IPS-20b (cell line): Measurements from ENCODE around the gene GARIN5B.
"Not testable (repeated sequence)": the region's sequence is repeated elsewhere in the genome, so short reads cannot be mapped to it uniquely, and the experiment has no call there.

Source experiments
- H3K27ac ChIP-seq: one replicate; pipeline ENCODE4 v1.5.1; 2013; ENCODE audit warnings: low read length
- H3K27me3 ChIP-seq: 2 replicates; pipeline ENCODE4 v1.6.1; 2013; ENCODE audit warnings: mild to moderate bottlenecking, low read length, inconsistent platforms; ENCODE audit not compliant: insufficient read depth
- H3K36me3 ChIP-seq: 2 replicates; pipeline ENCODE4 v1.6.1; 2013; ENCODE audit warnings: low read depth, mild to moderate bottlenecking, inconsistent platforms, low read length, moderate library complexity; ENCODE audit not compliant: insufficient read depth
- H3K4me1 ChIP-seq: 2 replicates; pipeline ENCODE4 v1.6.1; 2013; ENCODE audit warnings: mild to moderate bottlenecking, control low read depth, inconsistent platforms, low read length, moderate library complexity; ENCODE audit not compliant: insufficient read depth
- H3K4me3 ChIP-seq: 2 replicates; pipeline ENCODE4 v1.5.1; 2013; ENCODE audit warnings: mild to moderate bottlenecking, low read length, inconsistent platforms
- H3K9ac ChIP-seq: 2 replicates; pipeline ENCODE4 v1.6.1; 2013; ENCODE audit warnings: low read depth, mild to moderate bottlenecking, inconsistent platforms, low read length, moderate library complexity
- H3K9me3 ChIP-seq: 2 replicates; pipeline ENCODE4 v1.6.1; 2013; ENCODE audit warnings: mild to moderate bottlenecking, low read depth, low read length, inconsistent platforms; ENCODE audit not compliant: insufficient read depth

GARIN5B gene

DNA sequence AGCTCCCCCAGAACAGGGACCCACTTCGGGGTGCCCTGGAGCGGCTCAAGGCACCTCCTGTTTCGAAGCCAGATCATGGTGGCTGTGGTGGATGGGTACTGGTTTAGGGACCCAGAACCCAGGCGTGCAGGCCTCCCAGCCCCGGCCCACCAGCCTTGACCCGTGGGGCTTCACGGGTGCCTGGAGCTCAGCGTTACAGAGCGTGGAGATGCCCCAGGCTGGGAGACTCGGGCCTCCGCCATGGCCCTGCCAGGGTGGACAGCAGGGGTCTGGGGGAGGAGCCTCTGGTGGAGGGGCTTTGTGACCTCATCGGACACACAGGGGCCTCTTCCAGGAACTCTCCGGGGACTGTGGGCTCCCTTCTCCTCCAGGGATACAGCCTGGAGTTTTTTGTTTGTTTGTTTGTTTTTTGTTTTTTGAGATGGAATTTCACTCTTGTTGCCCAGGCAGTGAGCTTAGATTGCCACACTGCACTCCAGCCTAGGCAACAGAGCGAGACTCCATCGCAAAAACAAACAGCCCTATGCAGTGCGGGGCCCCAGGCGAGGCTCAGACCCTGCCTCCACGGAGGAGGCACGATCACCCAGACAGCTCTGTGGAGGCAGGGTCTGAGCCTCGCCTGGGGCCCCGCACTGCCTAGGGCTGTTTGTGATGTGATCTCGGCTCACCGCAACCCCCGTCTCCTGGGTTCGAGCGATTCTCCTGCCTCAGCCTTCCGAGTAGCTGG lies at the start of gene GARIN5B:
Gene GARIN5B, minus strand, starts transcription at position 271 of the 727 bp plus-strand sequence. Its CDS starts 194 bp downstream, at position 77.
- peaks cover 30% of the 10 kb centered on the region for H3K27me3 ChIP-seq
- no peak within 1 kb of the TSS for H3K4me3 ChIP-seq
- H3K27ac ChIP-seq, result no peak within 1 kb of the TSS
- H3K9me3 ChIP-seq, result no peaks in the 10 kb centered on the region
- H3K9ac ChIP-seq, result no peak within 1 kb of the TSS
- no peaks in the 10 kb centered on the region for H3K36me3 ChIP-seq
- no peaks in the 10 kb centered on the region for H3K4me1 ChIP-seq

DNA sequence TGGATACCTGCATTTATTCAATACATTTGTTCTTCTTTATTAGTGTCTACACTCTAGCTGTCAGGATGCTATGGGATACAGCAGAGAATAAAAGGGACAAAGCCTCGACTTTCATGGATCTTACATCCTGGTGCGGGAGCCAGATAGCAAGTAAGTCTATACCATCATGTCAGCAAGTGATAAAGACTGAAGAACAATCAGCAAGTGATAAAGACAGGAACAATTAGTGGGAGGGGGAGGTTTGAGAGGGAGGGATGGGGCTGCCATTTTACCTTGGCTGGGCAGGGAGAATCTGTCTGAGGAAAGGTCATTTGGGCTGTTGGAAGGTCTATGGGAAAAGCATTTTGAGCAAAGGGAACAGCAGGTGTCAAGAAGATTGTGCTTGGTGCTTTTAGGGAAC lies 47.1 kb upstream of the GARIN5B start:
- 0 out of 2 replicates have a peak, but pooled peaks cover 19% of the 10 kb centered on the region for H3K27me3 ChIP-seq
- peaks cover 9% of the 10 kb centered on the region for H3K4me1 ChIP-seq
- H3K9me3 ChIP-seq, result no peaks in the 10 kb centered on the region; the same call in 1 of the 2 replicates
- no peak overlapping the region for H3K9ac ChIP-seq
- H3K27ac ChIP-seq, result no peak overlapping the region
- H3K4me3 ChIP-seq, result no peak overlapping the region
- peaks cover 18% of the 10 kb centered on the region for H3K36me3 ChIP-seq

DNA sequence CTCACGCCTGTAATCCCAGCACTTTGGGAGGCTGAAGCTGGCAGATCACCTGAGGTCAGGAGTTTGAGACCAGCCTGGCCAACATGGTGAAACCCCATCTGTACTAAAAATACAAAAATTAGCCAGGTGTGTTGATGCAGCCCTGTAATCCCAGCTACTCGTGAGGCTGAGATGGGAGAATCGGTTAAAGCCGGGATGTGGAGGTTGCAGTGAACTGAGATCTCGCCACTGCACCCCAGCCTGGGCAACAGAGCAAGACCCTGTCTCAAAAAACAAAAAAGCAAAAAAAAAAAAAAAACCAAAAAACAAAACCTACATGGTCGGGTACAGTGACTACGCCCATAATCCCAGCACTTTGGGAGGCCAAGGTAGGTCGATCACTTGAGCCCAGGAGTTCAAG lies 46.1 kb upstream of the GARIN5B start:
- H3K9ac ChIP-seq, H3K4me3 ChIP-seq, H3K9me3 ChIP-seq, H3K27ac ChIP-seq, H3K4me1 ChIP-seq: not testable (repeated sequence)
- peaks cover 26% of the 10 kb centered on the region for H3K36me3 ChIP-seq
- H3K27me3 ChIP-seq, result 0 out of 2 replicates have a peak, but pooled peaks cover 19% of the 10 kb centered on the region

DNA sequence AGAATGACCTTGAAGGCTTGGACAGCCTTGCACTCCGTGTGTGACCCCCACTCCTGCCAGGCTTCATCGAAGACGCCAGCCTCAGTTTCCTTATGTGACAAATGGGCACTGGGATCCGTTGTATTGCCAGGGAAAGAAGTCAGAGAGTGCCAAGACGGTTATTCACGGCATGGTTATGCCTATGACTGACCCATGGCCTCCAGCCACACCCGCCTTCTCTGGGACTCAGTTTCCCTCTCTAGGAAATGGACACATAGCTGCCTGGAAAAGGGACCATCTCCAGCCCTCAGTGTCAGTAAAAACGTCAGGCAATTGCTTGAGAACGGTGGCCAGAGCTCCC lies 45.4 kb upstream of the GARIN5B start:
- no peaks in the 10 kb centered on the region; the same call in 1 of the 2 replicates for H3K9me3 ChIP-seq
- H3K4me3 ChIP-seq, result peak overlapping the region; percentile 59
- H3K27me3 ChIP-seq, result 0 out of 2 replicates have a peak, but pooled peaks cover 19% of the 10 kb centered on the region
- H3K27ac ChIP-seq, result peak overlapping the region; percentile 97
- peaks cover 32% of the 10 kb centered on the region for H3K36me3 ChIP-seq
- peaks cover 9% of the 10 kb centered on the region for H3K4me1 ChIP-seq
- H3K9ac ChIP-seq, result peak overlapping the region; percentile 82; the same call in 1 of the 2 replicates

DNA sequence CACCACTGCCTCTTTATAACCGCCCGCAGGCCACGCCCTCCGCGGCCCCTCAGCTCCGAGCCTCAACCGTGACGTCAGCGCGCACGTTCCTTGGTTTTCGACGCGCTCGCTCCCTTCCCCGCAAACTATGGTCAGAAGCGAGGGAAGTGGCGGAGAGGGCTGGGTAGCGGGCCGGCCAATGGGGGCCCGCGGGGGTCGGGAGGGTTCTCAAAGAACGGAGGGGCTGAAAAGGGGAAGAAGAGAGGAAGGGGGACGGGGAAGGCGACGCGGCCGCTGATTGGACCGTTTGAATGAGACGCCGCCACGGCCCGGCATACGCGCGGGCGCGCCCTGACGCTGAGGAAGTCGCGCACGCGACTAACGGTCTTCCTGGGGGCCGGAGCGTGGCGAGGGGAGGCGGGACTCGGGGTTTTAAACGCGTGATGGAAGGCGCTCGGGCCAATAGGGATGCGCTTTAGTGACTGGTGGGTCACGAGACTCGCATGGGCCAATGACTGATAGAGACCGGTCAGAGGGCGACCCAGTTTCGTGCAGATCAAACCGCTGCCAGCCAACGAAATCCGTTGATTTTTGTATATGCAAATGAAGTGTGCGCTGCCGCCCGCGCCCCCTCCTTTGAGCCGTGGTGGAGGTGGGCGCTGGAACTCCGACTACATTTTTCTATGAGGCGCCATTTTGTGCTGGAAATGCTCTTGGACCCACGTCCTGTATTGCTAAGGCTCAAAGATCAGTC lies 44.9 kb upstream of the GARIN5B start:
- Histone ChIP-seq H3K9ac (peak overlapping the region; percentile 96; the same call in 1 of the 2 replicates), H3K36me3 (peaks cover 37% of the 10 kb centered on the region), H3K27ac (peak overlapping the region; percentile 97), H3K27me3 (0 out of 2 replicates have a peak, but pooled peaks cover 19% of the 10 kb centered on the region), H3K9me3 (no peaks in the 10 kb centered on the region; the same call in 1 of the 2 replicates), H3K4me3 (peak overlapping the region; percentile 87), H3K4me1 (peaks cover 9% of the 10 kb centered on the region)

DNA sequence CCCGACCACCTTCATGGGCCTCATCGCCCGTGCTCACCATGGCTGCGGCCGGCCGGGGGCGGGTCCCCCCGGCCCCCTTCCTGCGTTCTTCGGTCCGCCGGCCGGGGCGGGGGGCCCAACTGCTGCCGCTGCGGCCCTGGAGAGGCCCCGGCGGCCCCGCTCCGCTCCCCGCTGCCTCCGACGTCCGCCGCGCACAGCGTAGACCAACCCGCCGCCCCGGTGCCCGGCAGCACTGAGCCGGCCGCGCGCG lies 44.4 kb upstream of the GARIN5B start, which contains the start of gene UBE2S:
Gene UBE2S, minus strand, starts transcription at position 239 of the 250 bp plus-strand sequence. Its CDS starts 199 bp downstream, at position 40.
- H3K4me3 ChIP-seq, result peak within 1 kb of the TSS; percentile 87
- peak within 1 kb of the TSS; percentile 96 for H3K9ac ChIP-seq
- not testable (repeated sequence) for H3K9me3 ChIP-seq, H3K4me1 ChIP-seq
- H3K27ac ChIP-seq, result peak within 1 kb of the TSS; percentile 97
- H3K36me3 ChIP-seq, result peaks cover 42% of the 10 kb centered on the region
- 0 out of 2 replicates have a peak, but pooled peaks cover 19% of the 10 kb centered on the region for H3K27me3 ChIP-seq

DNA sequence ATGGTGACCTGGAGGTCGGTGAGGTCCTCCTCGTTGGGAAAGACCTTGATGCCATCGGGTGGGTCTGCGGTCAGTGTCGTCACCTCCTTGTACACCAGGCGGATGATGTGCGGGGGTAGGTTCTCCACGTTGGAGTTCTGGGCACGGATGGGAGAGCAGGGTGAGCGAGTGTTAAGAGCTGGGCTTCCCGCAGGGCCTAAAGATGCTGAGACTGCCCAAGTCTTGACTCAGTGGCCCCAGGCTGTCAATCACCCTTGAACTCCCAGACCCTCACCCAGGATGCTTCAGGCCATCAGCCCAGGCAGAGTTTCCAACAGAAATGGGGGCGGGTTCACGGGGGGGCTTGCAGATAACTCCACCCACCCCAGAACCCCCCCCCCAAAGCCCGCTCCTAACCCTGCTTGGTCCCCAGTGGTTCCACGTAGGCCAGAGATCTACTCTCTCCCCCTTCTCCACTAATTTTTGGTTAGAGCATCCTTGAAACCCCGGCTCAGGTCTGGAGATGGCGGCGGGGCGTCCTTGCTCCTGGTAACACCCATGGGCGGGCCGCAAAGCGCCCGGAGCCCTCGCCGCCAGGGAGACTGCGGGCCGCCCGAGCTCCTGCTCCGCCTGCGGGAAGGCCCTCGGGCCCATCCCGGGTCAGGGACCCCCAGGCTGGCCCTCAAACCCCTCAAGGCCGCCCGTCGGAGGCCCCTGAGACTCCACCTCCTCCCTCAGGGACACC lies 43.9 kb upstream of the GARIN5B start:
- Histone ChIP-seq H3K27me3 (0 out of 2 replicates have a peak, but pooled peaks cover 19% of the 10 kb centered on the region), H3K27ac (peak overlapping the region; percentile 62), H3K4me3 (peak overlapping the region; percentile 87), H3K36me3 (peaks cover 47% of the 10 kb centered on the region), H3K9ac (peak overlapping the region; percentile 96), H3K9me3 (no peaks in the 10 kb centered on the region; the same call in 1 of the 2 replicates), H3K4me1 (peaks cover 9% of the 10 kb centered on the region)

DNA sequence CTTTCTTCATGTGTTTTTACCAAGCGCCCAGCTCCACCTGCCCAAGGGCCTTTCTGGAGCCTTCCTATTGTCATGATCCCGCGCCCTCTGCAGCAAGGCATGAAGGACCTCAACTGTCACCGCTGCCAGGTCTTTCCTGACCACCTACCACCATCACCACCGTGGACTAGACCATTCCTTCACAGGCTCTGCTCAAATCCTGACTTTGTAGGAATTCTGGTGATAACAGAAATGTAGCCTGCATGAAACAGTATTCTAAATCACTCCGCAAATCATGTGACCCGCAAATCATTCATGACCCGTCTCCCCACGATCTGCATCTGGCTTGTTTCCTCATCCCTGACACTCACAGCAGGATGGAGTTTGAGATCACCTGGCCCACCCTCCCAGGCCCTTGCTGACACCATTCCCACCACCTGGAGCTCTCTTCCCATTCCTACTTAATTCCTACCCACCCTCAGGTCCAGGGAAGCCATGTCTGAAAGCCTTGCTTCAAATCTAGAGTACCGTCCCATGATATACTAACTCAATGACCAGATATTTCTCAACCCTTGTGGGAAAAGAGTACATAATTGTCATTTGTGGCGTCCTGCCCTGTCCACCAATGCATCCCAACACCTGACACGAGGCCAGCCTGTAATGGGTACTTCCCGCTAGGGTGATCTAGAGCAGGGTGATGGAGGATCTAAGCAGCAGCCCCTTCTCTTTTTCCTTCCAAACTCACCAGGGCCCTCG lies 43.2 kb upstream of the GARIN5B start:
- Histone ChIP-seq H3K9me3 (no peaks in the 10 kb centered on the region; the same call in 1 of the 2 replicates), H3K4me1 (peaks cover 9% of the 10 kb centered on the region), H3K27ac (no peak overlapping the region), H3K27me3 (0 out of 2 replicates have a peak, but pooled peaks cover 17% of the 10 kb centered on the region), H3K9ac (peak overlapping the region; percentile 96), H3K4me3 (peak overlapping the region; percentile 87), H3K36me3 (peaks cover 52% of the 10 kb centered on the region)

DNA sequence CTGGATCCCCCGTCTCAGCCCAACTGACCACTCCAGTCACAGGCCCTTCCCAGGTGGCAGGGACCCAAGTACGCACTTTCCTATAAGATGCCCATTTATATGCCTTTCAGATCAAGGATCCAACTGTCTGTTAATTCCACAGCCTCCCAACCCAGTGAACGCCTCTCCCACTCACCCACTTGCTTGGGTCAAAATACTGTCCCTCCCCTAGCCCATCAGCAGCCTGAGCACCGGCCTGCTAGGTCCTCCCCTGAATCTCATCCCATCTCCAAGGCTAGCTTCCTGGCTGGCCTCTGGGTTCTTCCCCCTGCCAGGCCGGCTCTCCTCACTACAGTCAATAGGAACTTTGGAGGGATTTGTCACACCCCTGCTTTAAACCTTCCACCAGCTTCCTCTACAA lies 42.6 kb upstream of the GARIN5B start:
- Histone ChIP-seq H3K4me1 (peaks cover 9% of the 10 kb centered on the region), H3K4me3 (peak overlapping the region; percentile 87; the same call in 1 of the 2 replicates), H3K36me3 (peaks cover 59% of the 10 kb centered on the region), H3K27ac (no peak overlapping the region), H3K9ac (peak overlapping the region; percentile 96; the same call in 1 of the 2 replicates), H3K9me3 (no peaks in the 10 kb centered on the region; the same call in 1 of the 2 replicates), H3K27me3 (0 out of 2 replicates have a peak, but pooled peaks cover 12% of the 10 kb centered on the region)

DNA sequence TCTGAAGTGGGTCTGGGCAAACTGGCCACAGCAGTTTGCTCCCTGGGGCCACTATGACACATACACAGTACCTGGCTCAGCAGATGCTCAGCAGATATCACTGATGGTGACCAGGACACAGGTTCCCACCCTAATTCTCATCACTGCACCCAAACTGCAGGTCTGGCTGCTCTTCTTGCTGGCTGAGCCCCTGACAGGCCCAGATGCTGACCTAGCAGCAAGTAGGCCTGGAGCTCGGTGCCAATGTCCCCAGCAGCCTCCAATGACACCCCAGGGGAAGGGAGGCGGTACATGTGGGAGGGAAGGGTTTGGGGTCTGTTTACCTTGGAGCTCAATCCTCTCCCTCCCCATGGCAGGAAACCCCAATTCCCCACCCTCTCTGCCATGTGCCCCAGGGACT lies 39.4 kb upstream of the GARIN5B start:
- no peak overlapping the region for H3K27ac ChIP-seq
- peaks cover 65% of the 10 kb centered on the region for H3K36me3 ChIP-seq
- no peaks in the 10 kb centered on the region for H3K27me3 ChIP-seq
- no peak overlapping the region for H3K9ac ChIP-seq
- no peaks in the 10 kb centered on the region for H3K9me3 ChIP-seq
- peaks cover 9% of the 10 kb centered on the region for H3K4me1 ChIP-seq
- H3K4me3 ChIP-seq, result no peak overlapping the region

DNA sequence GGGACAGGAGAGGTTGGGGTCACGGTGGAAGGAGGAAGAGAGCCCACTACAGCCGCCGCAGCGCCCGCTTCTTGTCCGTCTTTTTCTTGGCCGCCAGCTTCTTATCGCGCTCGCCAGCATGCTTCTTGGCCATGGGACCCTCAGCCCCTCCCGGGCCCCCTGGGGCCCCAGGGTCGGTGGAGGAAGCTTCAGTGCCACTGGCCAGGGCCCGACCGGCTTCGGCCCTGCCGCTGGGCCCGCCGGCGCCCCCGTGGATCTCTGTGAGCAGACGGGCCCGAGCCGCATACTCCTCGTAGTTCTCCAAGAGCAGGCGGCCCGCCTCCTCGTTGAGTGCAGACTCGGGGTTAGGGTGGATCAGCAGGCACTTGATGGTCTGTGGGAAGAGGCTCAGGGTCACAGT lies 38.3 kb upstream of the GARIN5B start:
- H3K4me1 ChIP-seq, H3K9ac ChIP-seq, H3K27me3 ChIP-seq, H3K27ac ChIP-seq, H3K9me3 ChIP-seq, H3K4me3 ChIP-seq: not testable (repeated sequence)
- peaks cover 59% of the 10 kb centered on the region for H3K36me3 ChIP-seq
